NCI-H774 (cell line): ENCODE measurements around the gene UBQLN3.

Experiments
- DNase-seq: peaks from one replicate; lab custom pipeline; 2025; lab: John Stamatoyannopoulos, UW

Gene UBQLN3

GRCh38 chr11:5505363-5506048 lies 4.3 kb downstream of the UBQLN3 start:
- DNase-seq: no peak

- DNase-seq: no peak
These were observed 5.3 kb downstream of the UBQLN3 start for GRCh38 chr11:5504403-5504921.

- DNase-seq: no peak
These were observed 9.4 kb downstream of the UBQLN3 start for GRCh38 chr11:5500393-5500801.

GRCh38 chr11:5499671-5500070 lies 10.1 kb downstream of the UBQLN3 start:
- no peak for DNase-seq

GRCh38 chr11:5489576-5490357 lies 20.0 kb downstream of the UBQLN3 start:
- DNase-seq: no peak

- DNase-seq: no peak
These were observed 20.9 kb downstream of the UBQLN3 start for GRCh38 chr11:5488798-5489399.

GRCh38 chr11:5488385-5488784 lies 21.4 kb downstream of the UBQLN3 start, which contains the start of gene OR52D1:
TSS of gene OR52D1 (plus strand) at chr11:5488685. CDS start at chr11:5488707, 22 bp downstream.
- no peak for DNase-seq

GRCh38 chr11:5486421-5486820 lies 23.3 kb downstream of the UBQLN3 start:
- no peak for DNase-seq

- no peak for DNase-seq
These were observed 23.8 kb downstream of the UBQLN3 start for GRCh38 chr11:5486003-5486402.

GRCh38 chr11:5476186-5476819 lies 33.5 kb downstream of the UBQLN3 start:
- peak; percentile 14 for DNase-seq

- DNase-seq: no peak
These were observed 35.8 kb downstream of the UBQLN3 start for GRCh38 chr11:5473921-5474320.

GRCh38 chr11:5467527-5467926 lies 42.2 kb downstream of the UBQLN3 start:
- DNase-seq: peak; percentile 14

GRCh38 chr11:5460983-5461621 lies 48.7 kb downstream of the UBQLN3 start:
- no peak for DNase-seq
